Measurements from ENCODE around the gene RSAD1. TPM values are rescaled to one million over a fixed set of nuclear protein-coding genes. Genes with fewer than 3 reads are reported as not detected.

The RSAD1 gene
- total and polyA plus RNA-seq, 10 of the 15 experiments (the other 5 are each of a cell fraction or from before 2014, with no cell fraction given) = 2.5 to 28.1 (median 22.6) TPM

DNA sequence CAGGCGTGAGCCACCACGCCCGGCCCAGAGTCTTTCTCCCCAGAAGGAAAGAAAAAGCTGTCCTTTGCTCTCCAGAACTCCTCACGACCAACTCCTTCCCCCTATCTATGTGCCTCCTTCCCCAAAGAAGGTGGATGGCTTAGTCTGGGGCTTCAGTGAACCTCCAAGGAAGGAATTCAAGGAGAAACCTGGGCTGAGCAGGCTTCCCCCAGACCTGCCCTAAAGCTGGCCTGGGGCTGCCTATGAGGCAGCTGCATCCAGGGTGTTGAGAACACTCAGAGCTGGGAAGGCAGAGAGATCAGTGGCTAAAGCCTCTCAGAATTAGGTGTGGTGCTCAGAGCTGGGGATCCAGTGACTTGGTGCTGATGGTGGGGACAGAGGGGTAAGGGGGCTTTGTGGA lies 48.9 kb upstream of the RSAD1 start:
- Histone ChIP-seq H3K36me3 (ENCODE audit: control insufficient read depth in 2 of 2, insufficient read depth in 2 of 2, low read length in 1 of 2) (no peaks in the 10 kb centered on the region), H3K4me1 (ENCODE audit: control insufficient read depth, insufficient read depth, low read length) (peaks cover 18% of the 10 kb centered on the region), H4K20me1 (ENCODE audit: control insufficient read depth, insufficient read depth) (no peaks in the 10 kb centered on the region), H3K27me3 (replicated peaks in 1 of 2; ENCODE audit: control insufficient read depth in 2 of 2, insufficient read depth in 2 of 2, low read length in 1 of 2) (no peaks in the 10 kb centered on the region), H3K9ac (ENCODE audit: control insufficient read depth, insufficient read depth, low read length) (no peak overlapping the region), H3K9me3 (replicated peaks; ENCODE audit: control insufficient read depth, insufficient read depth, low read length) (no peaks in the 10 kb centered on the region), H3K4me2 (ENCODE audit: control insufficient read depth, insufficient read depth) (no peak overlapping the region), H2AFZ (ENCODE audit: control insufficient read depth, low read depth, low read length) (no peak overlapping the region), H3K4me3 (no peak overlapping the region), H3K27ac (ENCODE audit: control insufficient read depth, insufficient read depth) (no peak overlapping the region), H3K79me2 (ENCODE audit: control insufficient read depth, insufficient read depth, low read length) (peaks cover 6% of the 10 kb centered on the region)
- ChIA-PET RAD21 (ENCODE audit: unreplicated experiment) (interaction anchor here (2.4 kb wide), 1 partner anchor 32 kb away, joined by 8 read pairs; the partner anchor contains the start of gene LRRC59), SMC1A (ENCODE audit: uncharacterized antibody, unreplicated experiment) (interaction anchor here (0.8 to 2.8 kb wide), 3 partner anchors 22 to 39 kb away, joined by 3 to 10 read pairs (median 4); no protein-coding TSS in a partner anchor), CTCF (interaction anchor here (0.5 to 4.6 kb wide), 5 partner anchors 8 to 49 kb away, joined by 3 to 24 read pairs (median 6); partner anchors contain the start of genes LRRC59 and RSAD1), POLR2A (no interaction called here)
- DNase-seq (ENCODE audit: low read depth, low spot score) = no peak
- 85% methylated on average over 4 of the region's 4 CpGs for WGBS (ENCODE audit: insufficient coverage, insufficient replicate concordance, low lambda C conversion rate, missing lambda C conversion rate)
- intact Hi-C loops (cut with micrococcal nuclease; ENCODE audit: unreplicated experiment) (no loop called here), in situ Hi-C loops (cut with MboI) (no loop called here)
- BruUV-seq (replicated peaks) = no TSS peak
- FAIRE-seq = no peak
- no peak for ATAC-seq
- TF ChIP-seq LARP7 (IDR thresholded peaks at IDR 0.05) (no peak), HDGF (IDR thresholded peaks at IDR 0.05) (no peak), IKZF1 (conservative IDR thresholded peaks at IDR 0.05) (no peak), PML (IDR thresholded peaks at IDR 0.05; ENCODE audit: low read length) (no peak)

DNA sequence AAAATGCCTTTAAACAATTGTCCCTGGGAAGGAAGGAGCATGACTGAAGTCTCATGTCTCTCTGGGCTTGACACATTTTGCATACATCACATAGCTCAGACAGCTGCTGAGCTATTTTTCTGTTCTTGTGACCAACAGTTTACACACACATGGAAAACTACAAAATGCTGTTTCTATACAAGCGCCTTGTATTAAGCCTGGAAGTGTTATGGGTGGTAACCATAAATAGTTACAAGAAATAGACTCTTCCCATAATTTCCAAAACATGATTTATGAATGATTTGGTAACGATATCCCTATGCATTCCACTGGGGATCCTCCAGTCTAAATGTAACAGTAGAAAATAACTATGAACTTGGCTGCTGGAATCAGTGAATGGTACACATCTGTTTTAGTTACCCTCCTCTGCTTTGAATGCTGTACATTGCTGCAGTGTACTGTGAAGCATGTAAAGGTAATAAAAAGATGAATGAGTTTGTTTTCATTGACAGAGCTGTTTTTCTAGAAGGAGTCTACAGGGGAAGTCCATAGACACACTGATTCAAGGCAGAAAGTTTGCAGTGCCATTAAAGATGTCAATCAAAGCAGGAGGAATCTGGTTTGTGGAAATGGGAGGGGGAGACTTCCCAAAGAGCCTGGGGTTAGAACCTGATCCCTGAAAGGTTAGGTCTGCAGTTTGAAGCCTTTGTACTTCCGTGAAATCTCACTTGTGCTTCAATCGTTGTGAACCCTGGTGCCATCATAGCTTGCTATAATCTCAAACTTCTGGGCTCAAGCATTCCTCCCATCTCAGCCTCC lies 47.6 kb upstream of the RSAD1 start:
- H3K9me3 ChIP-seq (replicated peaks; ENCODE audit: control insufficient read depth, insufficient read depth, low read length) = no peaks in the 10 kb centered on the region
- DNase-seq (ENCODE audit: low read depth, low spot score) (no peak), ATAC-seq (no peak), FAIRE-seq (no peak)
- no peak overlapping the region for H3K4me3 ChIP-seq
- SMC1A ChIA-PET (ENCODE audit: uncharacterized antibody, unreplicated experiment) = interaction anchor here (1.1 to 2.8 kb wide), 4 partner anchors 10 to 40 kb away, joined by 3 to 10 read pairs (median 4); no protein-coding TSS in a partner anchor
- POLR2A ChIA-PET = interaction anchor here (0.6 to 1.4 kb wide), 3 partner anchors 9 to 294 kb away, joined by 3 to 4 read pairs (median 4); partner anchors contain the start of gene LRRC59
- no peaks in the 10 kb centered on the region for H3K27me3 ChIP-seq (replicated peaks in 1 of 2; ENCODE audit: control insufficient read depth in 2 of 2, insufficient read depth in 2 of 2, low read length in 1 of 2)
- peaks cover 6% of the 10 kb centered on the region for H3K79me2 ChIP-seq (ENCODE audit: control insufficient read depth, insufficient read depth, low read length)
- no peaks in the 10 kb centered on the region for H3K36me3 ChIP-seq (ENCODE audit: control insufficient read depth in 2 of 2, insufficient read depth in 2 of 2, low read length in 1 of 2)
- peaks cover 8% of the 10 kb centered on the region for H3K4me1 ChIP-seq (ENCODE audit: control insufficient read depth, insufficient read depth, low read length)
- no peak overlapping the region for H3K9ac ChIP-seq (ENCODE audit: control insufficient read depth, insufficient read depth, low read length)
- WGBS (ENCODE audit: insufficient coverage, insufficient replicate concordance, low lambda C conversion rate, missing lambda C conversion rate) = 69% methylated on average over 4 of the region's 4 CpGs
- in situ Hi-C loops (cut with MboI) = no loop called here
- H3K27ac ChIP-seq (ENCODE audit: control insufficient read depth, insufficient read depth) = no peak overlapping the region
- no peak overlapping the region for H3K4me2 ChIP-seq (ENCODE audit: control insufficient read depth, insufficient read depth)
- H2AFZ ChIP-seq (ENCODE audit: control insufficient read depth, low read depth, low read length) = no peak overlapping the region
- no peaks in the 10 kb centered on the region for H4K20me1 ChIP-seq (ENCODE audit: control insufficient read depth, insufficient read depth)
- RAD21 ChIA-PET (ENCODE audit: unreplicated experiment) = interaction anchor here (0.6 to 1.2 kb wide), 3 partner anchors 20 to 261 kb away, joined by 3 to 4 read pairs (median 3); no protein-coding TSS in a partner anchor
- intact Hi-C loops (cut with micrococcal nuclease; ENCODE audit: unreplicated experiment) = no loop called here
- BruUV-seq (replicated peaks) = no TSS peak
- CTCF ChIA-PET = interaction anchor here (0.9 to 4.6 kb wide), 5 partner anchors 9 to 69 kb away, joined by 4 to 24 read pairs (median 6); partner anchors contain the start of genes LRRC59 and RSAD1
- TF ChIP-seq RB1 (IDR thresholded peaks at IDR 0.05; ENCODE audit: borderline replicate concordance) = no peak
- TF ChIP-seq HCFC1 (IDR thresholded peaks at IDR 0.05; ENCODE audit: low read length) = no peak
- TF ChIP-seq NR2C2 (IDR thresholded peaks at IDR 0.05; ENCODE audit: borderline replicate concordance, control insufficient read depth, insufficient read length, low read depth) = no peak
- TF ChIP-seq, protein P1, sequence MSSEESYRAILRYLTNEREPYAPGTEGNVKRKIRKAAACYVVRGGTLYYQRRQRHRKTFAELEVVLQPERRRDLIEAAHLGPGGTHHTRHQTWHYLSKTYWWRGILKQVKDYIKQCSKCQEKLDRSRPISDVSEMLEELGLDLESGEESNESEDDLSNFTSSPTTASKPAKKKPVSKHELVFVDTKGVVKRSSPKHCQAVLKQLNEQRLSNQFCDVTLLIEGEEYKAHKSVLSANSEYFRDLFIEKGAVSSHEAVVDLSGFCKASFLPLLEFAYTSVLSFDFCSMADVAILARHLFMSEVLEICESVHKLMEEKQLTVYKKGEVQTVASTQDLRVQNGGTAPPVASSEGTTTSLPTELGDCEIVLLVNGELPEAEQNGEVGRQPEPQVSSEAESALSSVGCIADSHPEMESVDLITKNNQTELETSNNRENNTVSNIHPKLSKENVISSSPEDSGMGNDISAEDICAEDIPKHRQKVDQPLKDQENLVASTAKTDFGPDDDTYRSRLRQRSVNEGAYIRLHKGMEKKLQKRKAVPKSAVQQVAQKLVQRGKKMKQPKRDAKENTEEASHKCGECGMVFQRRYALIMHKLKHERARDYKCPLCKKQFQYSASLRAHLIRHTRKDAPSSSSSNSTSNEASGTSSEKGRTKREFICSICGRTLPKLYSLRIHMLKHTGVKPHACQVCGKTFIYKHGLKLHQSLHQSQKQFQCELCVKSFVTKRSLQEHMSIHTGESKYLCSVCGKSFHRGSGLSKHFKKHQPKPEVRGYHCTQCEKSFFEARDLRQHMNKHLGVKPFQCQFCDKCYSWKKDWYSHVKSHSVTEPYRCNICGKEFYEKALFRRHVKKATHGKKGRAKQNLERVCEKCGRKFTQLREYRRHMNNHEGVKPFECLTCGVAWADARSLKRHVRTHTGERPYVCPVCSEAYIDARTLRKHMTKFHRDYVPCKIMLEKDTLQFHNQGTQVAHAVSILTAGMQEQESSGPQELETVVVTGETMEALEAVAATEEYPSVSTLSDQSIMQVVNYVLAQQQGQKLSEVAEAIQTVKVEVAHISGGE (CRISPR knock-in tag; IDR thresholded peaks at IDR 0.05) = no peak
- TF ChIP-seq SREBF1 (IDR thresholded peaks at IDR 0.05; ENCODE audit: low read length) = no peak
- no peak for TF ChIP-seq NRF1 (conservative IDR thresholded peaks at IDR 0.05; ENCODE audit: low read depth, low read length)
- TF ChIP-seq JUND (IDR thresholded peaks at IDR 0.05; ENCODE audit: low read depth, low read length) = no peak

Measured in GM12878 (cell line).